HG03558 (cell line): ENCODE data around the gene SLC7A8.
"Not testable (repeated sequence)": the region's sequence is repeated elsewhere in the genome, so short reads cannot be mapped to it uniquely, and the experiment has no call there.

Experiments used
- ATAC-seq: cut with Tn5 transposase; IDR thresholded peaks from one replicate; pipeline ENCODE4 v1.9.1; 2021; ENCODE audit warnings: moderate number of reproducible peaks; ENCODE audit not compliant: unreplicated experiment; ENCODE audit errors: extremely low read depth

SLC7A8 gene

GRCh38 chr14:23183479-23183878 is at the start of gene SLC7A8:
Gene SLC7A8 (minus strand): TSS chr14:23183660. CDS start chr14:23182914, 746 bp downstream.
- ATAC-seq = no peak

DNA sequence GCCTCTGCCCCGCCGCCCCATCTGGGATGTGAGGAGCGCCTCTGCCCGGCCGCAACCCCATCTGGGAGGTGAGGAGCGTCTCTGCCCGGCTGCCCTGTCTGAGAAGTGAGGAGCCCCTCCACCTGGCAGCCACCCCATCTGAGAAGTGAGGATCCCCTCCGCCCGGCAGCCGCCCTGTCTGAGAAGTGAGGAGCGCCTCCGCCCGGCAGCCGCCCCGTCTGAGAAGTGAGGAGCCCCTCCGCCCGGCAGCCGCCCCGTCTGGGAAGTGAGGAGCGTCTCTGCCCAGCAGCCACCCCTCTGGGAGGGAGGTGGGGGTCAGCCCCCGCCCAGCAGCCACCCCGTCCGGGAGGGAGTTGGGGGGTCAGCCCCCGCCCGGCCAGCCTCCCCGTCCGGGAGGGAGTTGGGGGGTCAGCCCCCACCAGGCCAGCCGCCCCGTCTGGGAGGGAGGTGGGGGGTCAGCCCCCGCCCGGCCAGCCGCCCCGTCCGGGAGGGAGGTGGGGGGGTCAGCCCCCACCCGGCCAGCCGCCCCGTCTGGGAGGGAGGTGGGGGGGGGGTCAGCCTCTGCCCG is 48.9 kb upstream of the SLC7A8 start:
- ATAC-seq = not testable (repeated sequence)

- ATAC-seq = no peak
These were observed 45.4 kb upstream of the SLC7A8 start for GRCh38 chr14:23228812-23229211.

- ATAC-seq = no peak
These were observed 44.1 kb upstream of the SLC7A8 start for GRCh38 chr14:23227566-23227965.

- ATAC-seq = not testable (repeated sequence)
These were observed 41.5 kb upstream of the SLC7A8 start for GRCh38 chr14:23224958-23225357.

- ATAC-seq = no peak
These were observed 35.6 kb upstream of the SLC7A8 start for GRCh38 chr14:23219075-23219474.

DNA sequence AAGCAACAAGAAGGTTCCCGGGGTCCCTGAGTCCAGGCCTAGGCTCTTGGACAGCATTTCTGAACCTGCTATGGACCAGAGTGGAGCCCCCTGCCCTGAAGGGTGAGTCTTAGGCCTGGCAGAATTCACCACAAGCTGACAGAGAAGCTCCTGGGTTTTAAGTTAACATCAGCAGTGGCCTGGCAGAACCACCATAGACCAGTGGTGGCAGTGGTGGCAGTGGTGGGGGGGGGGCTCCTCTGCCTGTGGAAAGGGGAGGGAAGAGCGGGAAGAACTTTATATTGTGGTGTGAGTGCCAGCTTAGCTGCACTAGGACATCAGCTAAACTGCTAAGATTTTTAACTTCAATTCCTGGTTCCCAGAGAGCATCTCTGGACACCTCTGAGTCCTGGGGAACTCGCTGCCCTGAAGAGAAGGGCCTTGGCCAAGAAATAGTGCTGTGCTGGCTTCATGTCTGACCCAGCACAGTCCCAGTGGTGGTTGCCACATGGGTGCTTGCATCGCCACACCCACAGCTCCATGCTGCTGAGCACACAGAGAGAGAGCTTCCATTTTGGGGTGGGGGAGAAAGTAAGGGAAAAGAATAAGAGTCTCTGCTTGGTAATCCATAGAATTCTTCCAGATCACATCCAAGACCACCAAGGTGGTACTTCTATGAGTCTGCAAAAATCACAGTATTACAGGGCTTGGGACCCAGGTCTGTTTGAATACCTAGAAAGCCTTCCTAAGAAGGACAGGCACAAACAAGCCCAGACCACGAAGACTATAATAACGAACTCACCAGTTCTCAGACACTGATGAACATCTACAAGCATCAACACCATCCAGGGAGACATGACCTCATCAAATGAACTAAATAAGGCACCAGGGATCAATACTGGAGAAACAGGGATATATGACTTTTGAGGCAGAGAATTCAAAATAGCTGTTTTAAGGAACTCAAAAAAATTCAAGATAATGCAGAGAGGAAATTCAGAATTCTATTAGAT is 33.9 kb upstream of the SLC7A8 start:
- no peak for ATAC-seq

GRCh38 chr14:23215421-23215820 is 32.0 kb upstream of the SLC7A8 start:
- ATAC-seq = no peak

- no peak for ATAC-seq
These were observed 26.4 kb upstream of the SLC7A8 start for GRCh38 chr14:23209651-23210423.

DNA sequence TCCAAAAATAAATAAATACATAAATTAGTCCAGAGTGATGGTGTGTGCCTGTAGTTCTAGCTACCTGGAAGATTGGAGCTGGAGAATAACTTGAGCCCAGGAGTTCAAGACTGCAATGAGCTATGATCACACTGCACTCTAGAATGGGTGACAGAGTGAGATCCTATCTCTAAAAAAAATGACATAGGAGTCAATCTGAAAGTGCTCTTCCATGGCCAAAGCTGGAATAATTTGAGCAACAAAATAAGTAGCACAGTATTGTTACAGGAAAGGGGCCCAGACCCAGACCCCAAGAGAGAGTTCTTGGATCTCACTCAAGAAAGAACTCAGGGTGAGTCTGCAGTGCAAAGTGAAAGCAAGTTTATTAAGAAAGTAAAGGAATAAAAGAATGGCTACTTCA is 24.9 kb upstream of the SLC7A8 start:
- no peak for ATAC-seq

- no peak for ATAC-seq
These were observed 23.7 kb upstream of the SLC7A8 start for GRCh38 chr14:23207146-23207540.

- no peak for ATAC-seq
These were observed 23.1 kb upstream of the SLC7A8 start for GRCh38 chr14:23206422-23207145.

- no peak for ATAC-seq
These were observed 18.5 kb upstream of the SLC7A8 start for GRCh38 chr14:23202001-23202400.

DNA sequence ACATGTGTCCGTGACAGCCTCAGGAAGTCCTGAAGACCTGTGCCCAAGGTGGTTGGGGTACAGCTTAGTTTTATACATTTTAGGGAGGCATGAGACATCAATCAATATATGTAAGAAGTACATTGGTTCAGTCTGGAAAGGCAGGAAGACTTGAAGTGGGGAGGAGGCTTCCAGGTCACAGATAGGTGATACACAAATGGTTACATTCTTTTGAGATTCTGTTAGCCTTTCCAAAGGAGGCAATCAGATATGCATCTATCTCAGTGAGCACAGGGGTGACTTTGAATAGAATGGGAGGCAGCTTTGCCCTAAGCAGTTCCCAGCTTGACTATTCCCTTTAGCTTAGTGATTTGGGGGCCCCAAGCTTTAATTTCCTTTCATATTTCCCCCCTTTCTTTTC is 15.7 kb upstream of the SLC7A8 start:
- not testable (repeated sequence) for ATAC-seq

- ATAC-seq = not testable (repeated sequence)
These were observed 13.0 kb upstream of the SLC7A8 start for GRCh38 chr14:23196487-23196886.

DNA sequence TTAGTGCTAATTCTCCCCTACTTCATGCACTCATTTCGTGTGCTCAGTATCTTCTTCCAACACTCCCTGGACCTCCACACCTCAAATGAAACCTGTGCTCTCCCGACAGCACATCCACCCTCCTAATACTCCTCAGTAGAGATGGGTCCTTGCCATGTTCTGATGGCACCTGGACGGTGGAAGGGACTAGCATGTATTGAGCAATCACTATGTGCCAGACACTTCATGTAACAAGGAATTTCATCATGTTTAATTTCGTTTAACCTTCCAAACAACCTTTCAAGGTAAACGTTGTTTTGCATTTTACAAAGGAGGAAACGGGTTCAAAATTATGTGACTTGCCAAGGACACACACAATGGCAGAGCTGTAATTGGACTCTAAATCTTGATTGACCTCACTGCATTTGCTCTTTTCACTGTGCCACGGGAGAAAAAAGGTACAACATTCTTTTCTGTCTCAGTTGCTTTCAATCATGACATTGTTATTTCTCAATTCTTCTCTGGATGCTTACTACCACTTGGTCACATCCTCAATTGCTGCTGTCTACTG is 12.2 kb upstream of the SLC7A8 start:
- no peak for ATAC-seq

GRCh38 chr14:23193432-23193831 is 10.0 kb upstream of the SLC7A8 start:
- no peak for ATAC-seq

DNA sequence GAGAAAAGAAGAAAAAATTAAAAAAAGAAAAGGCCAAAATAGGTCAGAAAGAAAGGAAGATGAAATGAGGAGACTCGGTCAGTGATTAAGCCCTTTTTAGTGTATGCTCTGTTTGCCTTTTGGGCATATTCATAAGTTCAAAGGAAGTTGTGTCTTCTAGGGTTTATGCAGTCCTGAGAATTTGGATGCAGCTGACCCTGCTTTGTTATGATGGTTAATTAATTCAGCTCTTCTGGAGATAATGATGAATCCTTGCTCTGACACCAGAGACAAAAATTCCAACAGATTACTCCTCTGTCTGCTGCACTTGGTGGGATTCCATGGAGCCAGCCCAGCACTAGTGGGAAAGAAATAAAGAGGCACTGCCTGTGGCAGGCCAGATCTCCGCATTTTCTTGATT is 4.5 kb upstream of the SLC7A8 start:
- ATAC-seq = no peak

DNA sequence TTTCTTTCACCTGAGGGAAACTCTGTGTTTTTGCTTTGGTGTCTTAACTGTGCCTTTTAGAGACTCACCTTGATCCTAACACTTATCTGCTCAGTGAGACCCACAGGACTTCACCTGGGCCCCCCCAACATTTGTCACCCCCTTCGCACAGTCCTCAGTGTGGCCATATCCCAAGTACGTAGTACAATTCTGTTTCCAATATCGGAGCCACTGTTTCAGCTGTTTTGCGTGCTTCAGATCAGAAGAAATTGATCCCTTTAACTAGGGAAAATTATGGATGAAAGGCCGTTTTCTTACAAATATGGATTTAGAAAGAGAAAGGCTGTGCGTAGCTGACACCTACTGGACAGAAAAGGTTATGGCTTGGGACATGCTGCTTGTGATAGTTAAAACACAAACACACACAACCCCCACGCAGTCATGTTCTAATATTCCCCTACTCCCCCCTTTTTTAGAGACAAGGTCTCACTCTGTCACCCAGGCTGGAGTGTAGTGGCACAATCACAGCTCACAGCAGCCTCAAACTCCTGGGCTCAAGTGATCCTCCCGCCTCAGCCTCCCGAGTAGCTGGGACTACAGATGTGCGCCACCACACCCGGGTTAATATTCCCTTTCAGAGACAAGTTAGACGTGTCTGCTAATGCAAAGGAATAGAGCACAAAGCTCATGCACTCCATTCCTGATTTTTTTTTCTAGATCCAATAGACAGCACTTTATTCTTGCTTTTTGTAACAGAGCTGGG is 3.6 kb upstream of the SLC7A8 start:
- ATAC-seq = no peak
